Erythroblast (primary cell): ENCODE results near the gene COMMD10.

Experiments used
- GATA1 ChIP-seq: IDR thresholded peaks from 2 replicates; pipeline ENCODE4 v1.6.1; 2011; ENCODE audit warnings: low read depth, mild to moderate bottlenecking, control low read depth, low read length, moderate library complexity
- POLR2A ChIP-seq: IDR thresholded peaks from 2 replicates; pipeline ENCODE4 v1.6.1; 2011; ENCODE audit warnings: mild to moderate bottlenecking, low read length

DNA sequence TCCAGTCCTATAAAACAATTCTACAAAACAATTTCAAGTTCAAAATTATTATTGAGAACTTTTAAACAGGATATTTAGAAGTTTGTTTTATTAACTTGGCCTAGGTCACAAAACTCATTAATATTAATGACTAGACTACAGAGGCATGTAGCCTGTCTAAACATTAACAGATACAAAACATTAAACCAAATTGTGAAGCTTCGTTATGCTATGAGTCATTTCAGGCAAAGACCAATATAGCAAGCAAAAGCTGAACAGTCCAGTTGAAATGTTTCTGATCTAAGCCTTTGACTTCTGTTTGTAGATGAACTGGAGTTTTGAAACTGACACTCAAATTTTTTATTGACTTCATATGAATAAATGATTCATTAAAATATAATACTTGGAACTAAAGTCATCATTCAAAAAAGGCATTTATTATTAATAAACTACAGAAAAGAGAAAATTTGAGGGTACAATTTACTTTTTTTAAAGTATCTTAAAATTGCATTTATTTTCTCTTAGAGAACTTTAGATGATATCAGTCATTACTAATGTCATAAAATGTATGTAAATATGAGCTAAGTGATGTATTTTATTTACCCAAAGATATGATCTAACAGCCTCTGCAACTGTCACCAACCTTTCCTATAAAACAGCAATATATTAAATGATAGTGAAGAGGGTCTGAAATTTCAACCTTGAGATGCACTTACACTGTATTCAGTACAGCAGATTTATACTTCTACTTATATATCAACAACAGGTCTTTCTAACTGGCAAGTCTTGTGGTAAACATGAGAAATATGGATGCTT, 188.8 kb downstream of the COMMD10 start:
- TF ChIP-seq POLR2A = no peak
- no peak for TF ChIP-seq GATA1
